NCI-H748 (cell line): ENCODE results near the gene GSN.

Experiments used
- DNase-seq: peaks from one replicate; lab custom pipeline; 2025; ENCODE audit not compliant: unreplicated experiment; lab: John Stamatoyannopoulos, UW

GSN gene

DNA sequence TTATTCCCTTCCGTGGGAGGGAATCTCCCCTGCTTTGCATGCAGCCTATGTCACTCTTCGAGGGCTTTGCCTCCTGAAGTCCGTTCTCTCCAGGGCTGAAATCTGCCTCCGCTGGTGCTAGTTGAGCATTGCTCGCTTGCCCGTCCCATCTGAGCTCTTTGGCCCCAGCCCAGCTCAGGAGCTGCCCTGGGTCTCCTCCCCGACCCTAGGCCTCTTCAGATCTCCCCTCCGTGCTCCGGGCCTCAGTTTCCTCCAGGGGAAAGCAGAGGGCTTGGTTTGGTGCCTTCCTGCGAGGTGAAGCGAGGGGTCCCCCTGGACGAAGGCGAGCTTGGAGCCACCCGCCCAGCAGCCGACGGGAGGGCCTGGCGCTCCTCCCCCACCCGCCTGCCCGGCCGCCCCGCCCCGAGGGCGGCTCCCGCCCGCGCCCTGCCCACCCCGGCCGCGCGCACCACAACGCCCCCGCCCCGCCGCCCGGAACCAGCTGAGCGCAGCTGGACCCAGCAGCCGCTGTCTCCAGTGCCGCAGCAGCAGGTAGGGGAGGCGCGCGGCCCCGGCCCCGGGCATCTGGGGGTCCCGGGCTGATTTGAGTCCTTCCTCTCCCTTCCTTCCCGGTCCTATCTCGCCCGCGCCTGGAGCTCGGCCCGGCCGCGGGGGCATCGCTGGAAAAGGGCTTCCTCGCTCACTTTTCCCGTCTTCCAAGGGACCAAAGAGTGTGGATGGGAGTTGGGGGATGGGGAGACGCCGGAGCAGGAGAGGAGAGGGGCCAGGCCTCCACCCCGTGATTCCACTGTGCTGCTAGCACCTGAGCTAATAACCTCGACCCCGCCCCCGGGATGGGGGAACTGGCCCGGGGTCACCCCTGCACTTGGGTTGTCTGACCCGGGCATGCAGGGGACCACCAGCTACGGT lies at the start of gene GSN:
Gene GSN (plus strand): TSS at position 474 of the 909 bp plus-strand sequence. CDS start 33,810 bp downstream, outside the sequence.
- peak; percentile 69 for DNase-seq

- no peak for DNase-seq
Observed at GRCh38 chr9:121218357-121219027, 49.5 kb upstream of the GSN start.

GRCh38 chr9:121219530-121219929 lies 48.4 kb upstream of the GSN start:
- no peak for DNase-seq

- no peak for DNase-seq
Observed at GRCh38 chr9:121220996-121221663, 46.8 kb upstream of the GSN start.

DNA sequence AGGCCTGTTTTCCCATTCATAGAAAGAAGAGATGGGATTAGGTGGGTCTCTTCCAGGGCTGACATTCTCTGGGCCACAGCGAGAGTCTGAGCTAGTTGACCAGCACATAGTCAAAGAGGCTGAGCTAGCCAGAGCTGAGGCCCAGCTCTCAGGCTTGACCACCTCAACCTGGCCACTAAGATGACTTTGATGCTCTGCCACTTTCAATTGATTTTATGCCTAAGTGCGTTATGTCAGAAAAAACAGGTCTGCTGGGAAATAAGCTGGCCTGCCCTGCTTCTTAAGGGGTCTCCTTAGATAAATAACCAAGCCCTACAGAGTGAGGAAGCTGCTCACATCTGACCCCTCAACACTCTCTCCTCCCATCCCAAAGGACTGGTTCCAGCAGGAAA lies 46.3 kb upstream of the GSN start:
- DNase-seq = no peak

GRCh38 chr9:121222524-121223171 lies 45.3 kb upstream of the GSN start:
- peak; percentile 65 for DNase-seq

DNA sequence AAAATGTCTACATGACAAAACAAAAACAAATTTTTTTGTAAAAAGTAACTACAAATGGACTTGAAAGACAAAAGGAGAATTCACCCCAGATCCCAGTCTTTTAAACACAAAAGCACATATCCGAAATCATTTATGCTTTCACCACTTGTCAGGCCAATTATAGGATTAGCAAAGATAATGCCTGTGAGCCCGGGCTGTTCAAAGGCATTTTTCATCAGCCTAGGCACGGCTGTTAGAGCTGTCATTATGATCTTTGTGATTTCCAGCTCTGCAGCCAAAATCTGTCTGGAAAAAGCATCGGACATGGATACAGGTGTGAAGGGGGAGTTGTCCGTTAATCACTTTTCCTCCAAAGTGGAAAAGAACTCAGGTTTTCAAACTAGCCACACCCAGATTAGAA lies 42.7 kb upstream of the GSN start:
- DNase-seq = peak; percentile 29

- DNase-seq = no peak
Observed at GRCh38 chr9:121226175-121226574, 41.8 kb upstream of the GSN start.

DNA sequence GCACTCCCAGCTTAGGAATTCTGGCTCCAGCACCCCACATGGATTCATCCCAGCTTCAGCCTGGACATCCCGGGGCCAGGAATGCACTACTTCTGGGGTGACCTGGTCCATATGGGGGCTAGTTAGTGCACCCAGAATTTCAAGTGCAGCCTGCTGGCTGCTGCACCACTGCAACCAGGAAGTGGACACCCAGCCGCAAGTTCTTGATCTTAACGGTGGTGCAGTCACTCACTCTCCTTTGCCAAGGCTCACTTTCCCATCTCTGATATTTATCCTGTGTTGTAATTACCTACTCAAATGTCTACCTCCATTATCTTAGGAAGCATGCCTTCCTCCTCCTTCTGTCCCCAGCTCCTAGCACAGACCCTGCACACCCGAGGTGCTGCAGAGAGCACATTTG lies 40.1 kb upstream of the GSN start:
- no peak for DNase-seq

- no peak for DNase-seq
Observed at GRCh38 chr9:121230256-121230655, 37.7 kb upstream of the GSN start.

DNA sequence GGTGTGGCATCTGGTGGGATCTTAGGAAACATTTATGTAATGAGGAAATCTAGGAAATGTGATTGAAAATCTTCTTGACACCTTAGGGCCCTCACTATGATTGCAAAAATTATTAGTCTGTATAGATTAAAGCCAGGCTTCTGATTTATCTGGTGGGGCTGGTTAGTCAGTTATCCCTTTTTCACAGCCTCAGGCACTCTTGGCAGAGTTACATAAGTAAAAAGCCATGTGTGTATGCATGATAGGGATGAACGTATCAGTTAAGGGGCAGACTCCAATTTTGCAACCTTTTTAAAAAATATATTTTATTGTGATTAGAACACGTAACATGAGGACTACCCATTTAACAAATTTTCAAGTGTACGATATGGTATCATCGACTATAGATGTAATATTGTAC lies 35.7 kb upstream of the GSN start:
- no peak for DNase-seq

DNA sequence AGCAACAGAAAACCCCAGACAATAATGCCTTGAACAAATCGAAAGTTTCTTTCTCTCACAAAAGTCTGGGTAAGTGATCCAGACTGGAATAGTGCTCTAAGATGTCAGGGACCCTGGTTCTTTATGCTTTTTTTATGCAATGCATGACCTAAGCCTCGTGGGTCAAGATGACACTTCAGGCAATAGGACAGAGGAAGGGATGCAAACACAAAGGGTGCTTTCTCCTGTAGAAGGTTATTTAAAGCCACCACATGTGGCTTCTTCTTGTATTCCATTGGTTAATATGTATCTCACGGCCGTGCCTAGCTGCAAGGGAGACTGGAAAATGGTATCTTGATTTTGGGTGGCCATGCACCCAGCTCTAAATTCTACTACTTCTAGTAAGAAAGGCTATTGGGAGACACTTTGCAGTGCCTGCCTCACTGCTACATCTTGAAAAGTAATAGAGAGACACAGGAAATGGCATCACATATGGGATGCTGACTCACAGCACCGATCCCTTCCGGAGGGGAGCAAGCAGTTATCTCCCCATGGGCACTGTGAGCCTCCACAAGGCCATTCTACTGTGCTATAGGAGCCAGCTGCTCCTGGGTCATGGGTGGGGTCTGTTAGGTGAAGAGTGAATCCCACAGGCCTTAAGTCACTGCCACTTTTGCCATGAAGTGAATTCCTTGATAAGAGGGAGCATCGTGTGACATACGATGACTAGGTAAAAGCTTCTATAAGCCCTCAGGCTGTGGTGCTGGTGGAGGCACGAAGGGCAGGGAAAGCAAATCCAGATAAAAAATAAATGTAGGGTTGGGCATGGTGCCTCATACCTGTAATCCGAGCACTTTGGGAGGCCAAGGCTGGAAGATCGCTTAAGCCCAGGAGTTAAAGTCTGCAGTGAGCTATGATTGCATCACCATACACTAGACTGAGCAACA lies 33.8 kb upstream of the GSN start:
- peak; percentile 34 for DNase-seq

- no peak for DNase-seq
Observed at GRCh38 chr9:121234832-121235161, 33.2 kb upstream of the GSN start.

GRCh38 chr9:121235512-121235911 lies 32.5 kb upstream of the GSN start:
- DNase-seq = no peak

DNA sequence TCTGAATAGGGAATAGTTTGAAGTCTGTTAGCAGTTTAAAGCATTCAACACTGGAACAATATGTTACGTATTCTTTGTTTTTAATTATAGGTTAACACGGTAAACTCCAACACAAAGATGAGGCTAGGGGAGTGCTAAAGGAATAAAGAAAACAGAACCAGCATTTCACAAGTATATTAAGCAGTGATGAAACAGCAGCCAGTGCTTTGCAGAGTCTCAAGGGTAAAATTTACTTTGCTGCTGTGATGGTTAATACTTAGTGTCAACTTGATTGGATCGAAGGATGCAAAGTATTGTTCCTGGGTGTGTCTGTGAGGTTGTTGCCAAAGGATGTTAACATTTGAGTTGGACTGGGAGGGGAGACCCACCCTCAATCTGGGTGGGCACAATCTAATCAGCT lies 30.0 kb upstream of the GSN start:
- DNase-seq = peak; percentile 38

DNA sequence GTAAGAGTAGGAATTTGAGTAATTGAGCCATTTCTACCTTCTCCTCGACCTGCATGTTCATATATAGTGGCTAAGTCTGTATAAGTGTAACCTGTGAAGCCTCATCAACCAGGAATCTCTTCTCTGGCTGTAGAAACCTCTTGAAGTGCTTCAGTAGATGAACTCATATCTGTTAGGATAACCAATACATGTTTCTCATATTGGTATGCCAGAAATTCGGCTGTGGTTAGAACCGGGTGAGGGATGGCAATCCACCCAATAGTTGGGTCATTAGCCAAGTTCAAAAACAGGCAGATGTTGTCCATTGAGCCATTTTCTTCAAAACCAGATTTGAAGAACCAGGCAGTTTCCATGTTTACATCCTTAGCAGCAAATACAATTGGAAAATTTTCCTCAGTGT lies 28.9 kb upstream of the GSN start:
- no peak for DNase-seq

- peak; percentile 81 for DNase-seq
Observed at GRCh38 chr9:121239851-121240250, 28.1 kb upstream of the GSN start.

DNA sequence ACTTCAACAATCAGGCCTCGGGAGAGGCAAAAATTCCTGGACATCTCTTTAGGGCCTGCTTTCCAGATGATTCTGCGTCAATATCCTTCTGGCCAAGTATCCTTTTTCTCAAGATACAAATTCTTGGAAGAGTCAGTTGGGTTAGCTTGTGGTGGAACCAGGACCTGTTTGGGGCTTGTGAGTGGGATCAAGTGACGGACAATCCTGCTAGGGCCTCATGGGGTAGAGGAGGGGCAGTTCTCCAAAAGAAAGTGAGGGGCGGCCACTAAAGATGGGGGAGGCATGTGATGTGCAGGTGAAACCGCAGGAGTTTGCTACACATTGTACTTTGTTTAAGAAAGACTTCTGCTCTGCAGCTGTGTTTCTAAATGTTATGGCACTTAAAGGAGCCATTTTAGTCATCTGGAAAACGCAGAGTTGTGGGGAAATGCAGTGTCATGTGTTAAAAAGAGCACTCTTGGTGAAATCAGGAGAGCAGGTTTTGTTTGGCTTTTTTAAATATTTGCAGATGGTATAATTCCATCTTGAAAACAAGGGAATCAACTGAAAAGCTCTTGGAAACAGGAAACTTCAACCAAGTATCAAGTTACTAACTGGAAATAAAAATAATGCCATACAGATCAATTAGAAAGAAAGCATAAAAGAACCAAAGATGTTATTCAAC lies 27.4 kb upstream of the GSN start:
- DNase-seq = peak; percentile 64

GRCh38 chr9:121242219-121242958 lies 25.6 kb upstream of the GSN start:
- DNase-seq = no peak
